NAMALWA (cell line): ENCODE data around the gene RBM23.
"Not testable (repeated sequence)": the region's sequence is repeated elsewhere in the genome, so short reads cannot be mapped to it uniquely, and the experiment has no call there.

Source experiments
- DNase-seq: peaks from one replicate; pipeline ENCODE4 v3.0.0-alpha.2; 2015; ENCODE audit warnings: low spot score

The RBM23 gene

DNA sequence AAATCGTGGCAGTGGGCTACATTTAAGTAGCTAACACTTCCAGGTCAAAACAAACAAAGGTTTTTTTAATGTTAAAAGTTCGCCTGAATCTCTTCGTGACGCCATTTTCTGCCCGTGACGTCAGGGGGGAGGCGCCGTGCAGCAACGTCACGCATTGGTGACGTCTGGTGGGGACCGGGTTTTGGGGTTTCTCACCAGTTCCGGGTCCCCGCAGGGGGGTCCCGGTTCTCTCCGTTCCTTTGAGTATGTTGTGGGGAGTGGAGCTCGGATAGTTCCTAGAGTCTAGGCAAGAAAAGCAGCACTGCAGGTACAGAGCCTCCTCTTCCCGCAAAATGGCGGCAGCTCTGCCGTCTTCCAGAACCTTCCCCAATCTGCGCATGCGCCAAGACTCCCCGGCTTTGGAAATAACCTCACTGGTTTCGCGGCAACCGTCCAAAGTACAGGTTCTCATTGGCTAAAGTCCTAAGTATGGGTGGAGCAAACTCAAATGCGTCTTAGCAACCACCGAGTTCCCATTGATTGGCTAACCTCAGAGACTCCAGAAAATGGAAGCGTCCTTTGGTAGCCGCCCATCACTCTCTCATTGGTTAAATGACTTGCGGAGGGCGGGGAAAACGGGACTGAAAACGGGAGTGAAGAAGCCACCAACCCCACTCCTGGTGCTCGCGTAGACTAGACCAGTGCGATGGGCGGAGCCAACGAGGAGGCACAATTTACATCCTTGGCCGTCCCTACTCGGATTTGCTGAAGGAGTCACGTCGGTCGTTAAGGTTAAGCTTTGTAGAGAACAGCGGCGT is at the start of gene RBM23:
TSS of gene RBM23 (minus strand) at position 346 of the 797 bp plus-strand sequence.
- peak; percentile 100 for DNase-seq

- DNase-seq: no peak
Observed at GRCh38 chr14:22966783-22967269, 47.9 kb upstream of the RBM23 start.

DNA sequence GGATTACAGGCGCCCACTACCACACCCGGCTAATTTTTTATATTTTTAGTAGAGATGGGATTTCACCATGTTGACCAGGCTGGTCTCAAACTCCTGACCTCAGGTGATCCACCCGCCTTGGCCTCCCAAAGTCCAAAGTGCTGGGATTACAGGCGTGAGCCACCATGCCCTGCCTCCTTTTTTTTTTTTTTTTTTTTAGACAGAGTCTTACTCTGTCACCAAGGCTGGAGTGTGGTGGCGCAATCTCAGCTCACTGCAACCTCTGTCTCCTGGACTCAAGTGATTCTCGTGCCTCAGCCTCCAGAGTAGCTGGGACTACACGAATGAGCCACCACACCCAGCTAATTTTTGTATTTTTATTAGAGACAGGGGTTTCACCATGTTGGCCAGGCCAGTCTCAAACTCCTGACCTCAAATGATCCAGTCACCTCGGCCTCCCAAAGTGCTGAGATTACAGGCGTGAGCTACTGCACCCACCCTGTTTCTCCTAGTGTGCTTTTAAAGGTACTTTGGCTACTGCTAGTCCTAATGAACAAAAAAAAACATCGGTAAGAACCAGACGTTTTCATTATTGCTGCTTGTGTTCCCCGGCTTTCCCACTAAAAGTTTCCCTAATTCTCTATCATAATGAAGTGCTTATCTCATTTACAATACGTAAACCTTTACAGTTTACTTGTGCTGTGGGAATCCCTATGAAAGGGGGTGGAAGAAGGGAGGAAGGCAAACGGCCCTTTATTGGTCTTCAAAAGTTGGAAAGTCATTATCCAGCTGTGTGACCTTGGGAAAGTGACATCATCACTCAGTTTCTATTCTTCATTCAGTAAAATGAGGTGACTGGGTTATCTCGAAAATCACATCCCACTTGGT is 47.2 kb upstream of the RBM23 start:
- DNase-seq: not testable (repeated sequence)

- no peak for DNase-seq
Observed at GRCh38 chr14:22962061-22962676, 43.2 kb upstream of the RBM23 start.

GRCh38 chr14:22955702-22956569 is 37.0 kb upstream of the RBM23 start:
- no peak for DNase-seq

- no peak for DNase-seq
Observed at GRCh38 chr14:22952418-22952817, 33.5 kb upstream of the RBM23 start.

DNA sequence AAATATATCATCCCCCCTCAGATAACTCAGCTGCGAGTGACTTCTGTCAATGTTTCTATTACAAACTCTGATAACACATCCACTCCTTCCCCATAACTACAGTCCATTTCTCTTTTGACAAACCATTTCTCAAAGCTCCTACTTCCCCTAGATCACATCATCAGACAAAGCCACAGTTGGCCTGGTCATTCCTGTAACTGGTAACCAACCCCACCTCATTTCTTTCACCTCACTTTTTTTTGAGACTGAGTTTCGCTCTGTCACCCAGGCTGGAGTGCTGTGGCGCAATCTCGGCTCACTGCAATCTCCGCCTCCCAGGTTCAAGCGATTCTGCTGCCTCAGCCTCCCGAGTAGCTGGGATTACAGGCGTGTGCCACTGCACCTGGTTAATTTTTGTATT is 32.8 kb upstream of the RBM23 start:
- DNase-seq: not testable (repeated sequence)

- no peak for DNase-seq
Observed at GRCh38 chr14:22945642-22946041, 26.7 kb upstream of the RBM23 start.

DNA sequence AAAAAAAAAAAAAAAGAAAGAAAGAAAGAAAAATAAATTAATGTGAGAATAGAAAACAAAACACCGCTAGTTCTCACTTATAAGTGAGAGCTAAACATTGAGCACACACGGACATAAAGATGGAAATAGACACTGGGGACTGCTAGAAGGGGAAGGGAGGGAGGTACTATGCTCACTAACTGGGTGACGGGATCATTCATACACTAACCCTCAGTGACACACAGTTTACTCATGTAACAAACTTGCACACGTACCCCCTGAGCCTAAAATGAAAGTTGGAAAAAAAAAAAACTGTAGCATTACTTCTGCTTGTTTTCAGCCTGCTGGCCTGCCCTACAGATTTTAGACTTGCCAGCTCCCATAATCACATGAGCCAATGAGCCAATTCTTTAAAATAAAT is 20.7 kb upstream of the RBM23 start:
- no peak for DNase-seq

DNA sequence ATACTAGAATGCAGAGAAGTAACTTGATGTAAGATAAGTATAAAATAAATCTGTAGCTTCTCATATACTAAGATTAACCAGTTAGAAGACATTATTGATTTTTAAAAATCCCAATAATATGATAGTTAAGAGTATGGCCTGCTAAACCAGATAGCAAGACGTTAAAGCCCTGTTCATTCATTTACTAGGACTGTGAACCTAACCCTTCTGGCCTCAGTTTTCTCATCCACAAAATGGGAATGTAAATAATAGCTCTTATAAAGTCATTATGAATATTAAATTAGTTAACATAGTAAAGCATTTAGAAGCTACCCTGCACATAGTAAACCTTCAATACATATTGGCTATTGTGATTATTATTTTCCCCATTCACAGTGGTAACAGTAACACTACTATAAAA is 16.2 kb upstream of the RBM23 start:
- DNase-seq: no peak

GRCh38 chr14:22932146-22932545 is 13.2 kb upstream of the RBM23 start:
- DNase-seq: no peak

- DNase-seq: no peak
Observed at GRCh38 chr14:22929961-22930364, 11.0 kb upstream of the RBM23 start.

DNA sequence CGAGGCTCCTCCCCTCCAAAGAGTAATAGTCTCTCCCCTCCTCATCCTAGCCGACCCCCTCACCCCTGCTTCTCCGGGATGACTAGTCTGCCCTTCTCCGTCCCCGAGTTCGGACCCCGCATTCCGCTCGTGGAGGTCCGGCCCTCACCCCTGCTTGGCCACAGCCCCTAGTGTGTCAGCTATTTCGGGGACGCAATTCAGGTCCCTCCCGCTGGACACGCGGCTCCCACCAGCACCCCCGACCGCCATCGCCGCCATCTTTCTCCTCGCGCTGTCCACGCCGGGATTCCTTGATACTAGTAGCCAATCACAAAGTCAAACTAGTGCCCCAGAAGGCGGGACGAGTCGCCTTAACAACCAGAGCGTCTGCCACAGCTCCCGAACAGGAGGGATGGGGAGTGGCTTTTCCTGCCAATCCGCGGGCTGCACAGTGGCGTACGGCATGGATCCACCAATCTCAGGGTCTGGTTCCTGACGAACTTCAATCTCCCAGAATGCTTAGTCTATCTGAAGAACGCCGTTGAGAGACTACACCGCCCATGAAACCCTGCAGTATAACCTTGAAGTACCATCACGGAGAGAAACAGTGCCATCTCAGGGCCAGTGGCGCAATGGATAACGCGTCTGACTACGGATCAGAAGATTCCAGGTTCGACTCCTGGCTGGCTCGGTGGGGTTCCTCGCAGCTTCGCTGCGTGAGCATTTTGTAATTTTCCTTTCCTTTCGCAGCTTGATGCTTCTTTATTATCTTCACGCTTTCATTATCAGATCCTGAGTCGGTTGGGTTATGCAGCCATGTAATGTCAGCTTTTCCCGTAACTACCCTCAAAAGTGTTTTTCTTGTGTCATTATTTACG is 10.4 kb upstream of the RBM23 start, which contains the start of gene PRMT5:
TSS of gene PRMT5 (minus strand) at position 273 of the 857 bp plus-strand sequence. CDS start at position 258, 15 bp downstream.
- DNase-seq: peak; percentile 100

GRCh38 chr14:22928237-22929103 is 9.5 kb upstream of the RBM23 start:
- no peak for DNase-seq

GRCh38 chr14:22926316-22926715 is 7.4 kb upstream of the RBM23 start:
- DNase-seq: no peak

DNA sequence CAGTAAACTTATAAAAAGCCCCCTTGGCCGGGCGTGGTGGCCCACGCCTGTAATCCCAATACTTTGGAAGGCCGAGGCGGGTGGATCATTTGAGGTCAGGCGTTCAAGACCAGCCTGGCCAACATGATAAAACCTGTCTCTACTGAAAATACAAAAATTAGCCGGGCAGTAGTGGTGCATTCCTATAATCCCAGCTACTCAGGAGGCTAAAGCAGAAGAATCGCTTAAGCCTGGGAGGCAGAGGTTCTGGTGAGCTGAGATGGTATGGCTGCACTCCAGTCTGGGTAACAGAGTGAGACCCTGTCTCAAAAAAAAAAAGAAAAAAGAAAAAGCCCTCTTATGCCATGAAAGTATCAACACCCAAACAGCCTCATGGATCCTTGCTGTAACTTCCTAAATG is 6.6 kb upstream of the RBM23 start:
- DNase-seq: no peak

GRCh38 chr14:22923746-22924145 is 4.8 kb upstream of the RBM23 start:
- DNase-seq: no peak

DNA sequence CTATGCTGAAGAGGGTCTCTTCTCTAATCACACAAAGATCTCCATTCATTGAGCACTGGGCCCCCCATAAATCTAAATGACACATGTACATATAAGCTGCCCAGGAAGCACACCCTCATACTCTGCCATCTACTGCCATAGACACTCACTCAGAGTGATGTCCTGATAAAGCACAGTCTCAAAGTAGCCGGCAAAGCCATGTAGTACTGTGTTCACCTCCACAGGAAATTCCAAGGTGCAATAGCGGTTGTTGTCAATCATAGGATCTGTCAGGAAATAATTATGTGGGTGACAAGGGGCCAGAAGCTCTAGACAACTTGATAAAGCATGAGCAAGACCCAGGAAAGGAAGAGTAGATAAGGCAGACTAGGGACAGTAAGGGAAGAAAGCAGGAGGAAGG is 3.3 kb upstream of the RBM23 start:
- DNase-seq: no peak

DNA sequence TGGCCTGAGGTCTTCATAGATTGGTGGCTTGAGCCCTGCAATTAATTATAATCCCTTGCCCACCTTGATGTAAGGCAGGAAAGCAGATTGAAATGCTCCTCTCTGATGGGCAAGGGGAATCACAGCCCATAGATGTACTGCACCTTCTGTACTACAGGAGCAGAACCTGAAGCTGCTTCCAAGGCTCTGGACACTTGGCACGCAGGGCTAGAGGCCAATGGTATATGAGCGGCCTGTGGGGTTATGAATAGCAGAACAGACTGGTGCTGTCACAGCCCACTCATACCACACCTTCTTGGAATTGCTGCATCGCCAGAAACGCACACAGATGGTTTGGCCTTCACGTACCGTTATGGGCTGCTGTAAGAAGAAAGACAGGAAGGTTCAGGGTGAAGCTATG is 1.7 kb upstream of the RBM23 start:
- no peak for DNase-seq

- no peak for DNase-seq
Observed at GRCh38 chr14:22919601-22919921, 612 bp upstream of the RBM23 start.
